NOMO-1 (cell line): Measurements from ENCODE around the gene ASPN.

ENCODE experiments used
- DNase-seq, 2 experiments: peaks; one replicate each; lab custom pipeline; 2025; ENCODE audit not compliant: unreplicated experiment in 2 of 2; lab: John Stamatoyannopoulos, UW

ASPN gene

GRCh38 chr9:92478783-92479182 is 3.5 kb downstream of the ASPN start:
- no peak for DNase-seq

GRCh38 chr9:92476962-92477361 is 5.3 kb downstream of the ASPN start:
- DNase-seq = no peak

GRCh38 chr9:92474587-92474986 is 7.7 kb downstream of the ASPN start:
- no peak for DNase-seq

- DNase-seq = no peak
These were observed 14.1 kb downstream of the ASPN start for GRCh38 chr9:92468206-92468605.

GRCh38 chr9:92467511-92467910 is 14.8 kb downstream of the ASPN start:
- DNase-seq = no peak

- no peak for DNase-seq
These were observed 15.3 kb downstream of the ASPN start for GRCh38 chr9:92467041-92467440.

- no peak for DNase-seq
These were observed 18.3 kb downstream of the ASPN start for GRCh38 chr9:92463984-92464383.

GRCh38 chr9:92463387-92463786 is 18.9 kb downstream of the ASPN start:
- no peak for DNase-seq

- no peak for DNase-seq
These were observed 24.7 kb downstream of the ASPN start for GRCh38 chr9:92457576-92457975.

GRCh38 chr9:92455217-92455616 is 27.1 kb downstream of the ASPN start:
- DNase-seq = no peak

- DNase-seq = no peak
These were observed 35.8 kb downstream of the ASPN start for GRCh38 chr9:92446536-92446935.

GRCh38 chr9:92444841-92445240 is 37.5 kb downstream of the ASPN start:
- DNase-seq = no peak

- DNase-seq = no peak
These were observed 41.6 kb downstream of the ASPN start for GRCh38 chr9:92440751-92441046.

- DNase-seq = no peak
These were observed 42.2 kb downstream of the ASPN start for GRCh38 chr9:92439921-92440750.

GRCh38 chr9:92438900-92439526 is 43.3 kb downstream of the ASPN start:
- peak in 1 of 2 experiments; percentile 17 for DNase-seq

- DNase-seq = no peak
These were observed 47.0 kb downstream of the ASPN start for GRCh38 chr9:92435263-92435662.

GRCh38 chr9:92432972-92433548 is 49.2 kb downstream of the ASPN start:
- DNase-seq = no peak

GRCh38 chr9:92432350-92432749 is 50.0 kb downstream of the ASPN start:
- no peak for DNase-seq

- DNase-seq = no peak
These were observed 52.5 kb downstream of the ASPN start for GRCh38 chr9:92429836-92430235.

GRCh38 chr9:92426501-92427145 is 55.7 kb downstream of the ASPN start:
- no peak for DNase-seq

GRCh38 chr9:92425474-92425873 is 56.8 kb downstream of the ASPN start:
- DNase-seq = no peak

- no peak for DNase-seq
These were observed 58.0 kb downstream of the ASPN start, which contains the start of gene OMD for GRCh38 chr9:92424340-92424739. OMD (minus strand) TSS chr9:92424471; CDS start chr9:92417558, 6,913 bp downstream.
